ENCODE measurements around the gene REEP2.

Gene REEP2

GRCh38 chr5:138448481-138449398 is 9.9 kb downstream of the REEP2 start:
- no peak for DNase-seq (ENCODE audit: low read depth)

- no peak for DNase-seq (ENCODE audit: low read depth)
Measured at GRCh38 chr5:138449501-138450239, 10.8 kb downstream of the REEP2 start.

GRCh38 chr5:138450971-138451370 is 12.1 kb downstream of the REEP2 start:
- no peak for DNase-seq (ENCODE audit: low read depth)

- DNase-seq (ENCODE audit: low read depth): no peak
Measured at GRCh38 chr5:138452720-138453119, 13.9 kb downstream of the REEP2 start.

- no peak for DNase-seq (ENCODE audit: low read depth)
Measured at GRCh38 chr5:138453590-138453989, 14.7 kb downstream of the REEP2 start.

GRCh38 chr5:138454121-138454520 is 15.3 kb downstream of the REEP2 start:
- no peak for DNase-seq (ENCODE audit: low read depth)

GRCh38 chr5:138455232-138455930 is 16.5 kb downstream of the REEP2 start:
- DNase-seq (ENCODE audit: low read depth): no peak

- DNase-seq (ENCODE audit: low read depth): no peak
Measured at GRCh38 chr5:138457531-138458275, 18.8 kb downstream of the REEP2 start.

- DNase-seq (ENCODE audit: low read depth): no peak
Measured at GRCh38 chr5:138458384-138458783, 19.5 kb downstream of the REEP2 start.

- DNase-seq (ENCODE audit: low read depth): no peak
Measured at GRCh38 chr5:138458856-138459255, 20.0 kb downstream of the REEP2 start.

GRCh38 chr5:138459311-138459933 is 20.6 kb downstream of the REEP2 start:
- DNase-seq (ENCODE audit: low read depth): no peak

- DNase-seq (ENCODE audit: low read depth): no peak
Measured at GRCh38 chr5:138460032-138460693, 21.3 kb downstream of the REEP2 start.

GRCh38 chr5:138461343-138462125 is 22.7 kb downstream of the REEP2 start:
- DNase-seq (ENCODE audit: low read depth): no peak

- DNase-seq (ENCODE audit: low read depth): no peak
Measured at GRCh38 chr5:138463419-138464007, 24.7 kb downstream of the REEP2 start.

GRCh38 chr5:138464008-138464387 is 25.1 kb downstream of the REEP2 start:
- peak; percentile 82 for DNase-seq (ENCODE audit: low read depth)

- peak; percentile 83 for DNase-seq (ENCODE audit: low read depth)
Measured at GRCh38 chr5:138464388-138465260, 25.8 kb downstream of the REEP2 start.

GRCh38 chr5:138465261-138466124 is 26.6 kb downstream of the REEP2 start, which contains the start of gene EGR1:
Gene EGR1, plus strand, starts transcription at chr5:138465479. Its CDS starts 283 bp downstream, at chr5:138465762.
- DNase-seq (ENCODE audit: low read depth): peak; percentile 64

Data from CMK (cell line).